A549 (cell line): Measurements from ENCODE around the gene CSAD.

Source experiments
- CTCF ChIP-seq: fragments of >200 bp; sonication (Bioruptor Twin); formaldehyde crosslinking; IDR thresholded peaks from 3 replicates; pipeline ENCODE4 v1.5.1; 2016
- ELK1 ChIP-seq: fragments of 150-350 bp; IDR thresholded peaks from 2 replicates; pipeline ENCODE4 v1.6.1; 2014; ENCODE audit warnings: low read depth, mild to moderate bottlenecking, low read length
- EP300 ChIP-seq, 2 experiments: fragments of >200 bp; sonication (Bioruptor Twin); formaldehyde crosslinking; IDR thresholded peaks; 2 replicates in 1 of 2; 3 replicates in 1 of 2; pipeline ENCODE4 v1.6.1; 2016 to 2017
- HMGXB4 ChIP-seq: fragments of 250-450 bp; sonication (Bioruptor Pico); IDR thresholded peaks from 2 replicates; pipeline ENCODE4 v1.5.0; 2021; ENCODE audit warnings: mild to moderate bottlenecking, moderate library complexity, borderline replicate concordance
- MYC ChIP-seq: IDR thresholded peaks from 2 replicates; pipeline ENCODE4 v1.6.1; 2012; ENCODE audit warnings: mild to moderate bottlenecking, inconsistent platforms, low read length, improper control_type of control experiment, borderline replicate concordance
- PHF8 ChIP-seq: fragments of 200-600 bp; sonication (generic); IDR thresholded peaks from 2 replicates; pipeline ENCODE4 v1.6.1; 2016; ENCODE audit warnings: low read depth, mild to moderate bottlenecking, antibody characterized with exemption, moderate library complexity, borderline replicate concordance
- POLR2A ChIP-seq: IDR thresholded peaks from 2 replicates; pipeline ENCODE4 v1.6.1; 2012; ENCODE audit warnings: mild to moderate bottlenecking, low read length
- USF2 ChIP-seq: fragments of 450-650 bp; IDR thresholded peaks from 2 replicates; pipeline ENCODE4 v1.6.1; 2014; ENCODE audit warnings: antibody characterized with exemption

GRCh38 chr12:53128780-53129569 is 51.8 kb downstream of the CSAD start:
- TF ChIP-seq HMGXB4 (CRISPR knock-in tag) (no peak), ELK1 (no peak), CTCF (no peak), EP300 (IDR thresholded peaks at IDR 0.05) (no peak), POLR2A (no peak), PHF8 (no peak), MYC (no peak), USF2 (no peak)
